Measurements from ENCODE around the gene PDLIM5.
A peak's percentile ranks its signal among the peaks of the same experiment; 100 is the strongest.

PDLIM5 gene

GRCh38 chr4:94603170-94603747 lies 151.5 kb downstream of the PDLIM5 start:
- TF ChIP-seq ARNT (IDR thresholded peaks at IDR 0.05), result no peak
- no peak for TF ChIP-seq NFRKB (IDR thresholded peaks at IDR 0.05)
- TF ChIP-seq FOXK2 (IDR thresholded peaks at IDR 0.05), result no peak
- no peak for TF ChIP-seq ZNF384 (IDR thresholded peaks at IDR 0.05)
- TF ChIP-seq FOXA1 (IDR thresholded peaks at IDR 0.05), result no peak
- no peak for TF ChIP-seq SUZ12 (IDR thresholded peaks at IDR 0.05)
- no peak for TF ChIP-seq L3MBTL2 (conservative IDR thresholded peaks at IDR 0.05)
- TF ChIP-seq SP1 (IDR thresholded peaks at IDR 0.05), result no peak
- TF ChIP-seq BHLHE40 (IDR thresholded peaks at IDR 0.05; ENCODE audit: borderline replicate concordance), result no peak
- TF ChIP-seq, protein P1, sequence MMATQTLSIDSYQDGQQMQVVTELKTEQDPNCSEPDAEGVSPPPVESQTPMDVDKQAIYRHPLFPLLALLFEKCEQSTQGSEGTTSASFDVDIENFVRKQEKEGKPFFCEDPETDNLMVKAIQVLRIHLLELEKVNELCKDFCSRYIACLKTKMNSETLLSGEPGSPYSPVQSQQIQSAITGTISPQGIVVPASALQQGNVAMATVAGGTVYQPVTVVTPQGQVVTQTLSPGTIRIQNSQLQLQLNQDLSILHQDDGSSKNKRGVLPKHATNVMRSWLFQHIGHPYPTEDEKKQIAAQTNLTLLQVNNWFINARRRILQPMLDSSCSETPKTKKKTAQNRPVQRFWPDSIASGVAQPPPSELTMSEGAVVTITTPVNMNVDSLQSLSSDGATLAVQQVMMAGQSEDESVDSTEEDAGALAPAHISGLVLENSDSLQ (IDR thresholded peaks at IDR 0.05), result no peak
- TF ChIP-seq CTBP1 (IDR thresholded peaks at IDR 0.05; ENCODE audit: borderline replicate concordance), result no peak
- no peak for TF ChIP-seq HDGF (IDR thresholded peaks at IDR 0.05; ENCODE audit: borderline replicate concordance)
- POLR2A ChIA-PET, result no interaction called here
- DNase-seq (ENCODE audit: extremely low spot score), result no peak
- CTCF ChIA-PET, result interaction anchor here (0.5 kb wide), 1 partner anchor 196 kb away, joined by 3 read pairs; no protein-coding TSS in a partner anchor

DNA sequence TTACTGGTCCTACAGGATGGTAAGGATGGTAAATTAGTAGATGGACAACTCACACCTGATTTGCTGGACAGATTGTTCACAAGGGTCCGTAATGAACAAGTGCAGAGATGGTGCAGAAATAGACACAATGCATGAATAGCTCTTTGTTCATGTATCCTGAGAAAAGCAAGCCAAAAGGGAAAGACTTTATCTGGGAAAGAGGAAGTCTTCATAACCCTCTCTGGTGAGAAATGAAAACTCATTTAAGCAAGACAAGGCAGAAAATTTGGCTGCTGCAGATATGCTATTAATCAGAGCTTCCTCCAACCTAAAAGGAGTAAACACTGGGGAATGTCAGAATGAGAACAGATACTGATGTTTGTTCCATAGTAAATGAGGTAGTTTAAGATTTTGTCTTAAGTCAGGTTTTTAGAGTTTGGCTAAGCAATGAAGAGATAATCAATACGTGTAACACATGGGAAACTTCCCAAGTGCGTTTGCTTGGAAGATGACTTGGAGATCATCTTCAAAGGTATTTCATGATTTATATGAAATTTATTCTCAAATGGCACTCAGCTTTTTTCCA lies 153.6 kb downstream of the PDLIM5 start:
- CTCF ChIA-PET, result interaction anchor here (0.6 kb wide), 1 partner anchor 521 kb away, joined by 3 read pairs; no protein-coding TSS in a partner anchor
- TF ChIP-seq FOXA1 (IDR thresholded peaks at IDR 0.05) (no peak), ELF4 (IDR thresholded peaks at IDR 0.05) (no peak)
- POLR2A ChIA-PET, result no interaction called here

GRCh38 chr4:94610145-94610544 lies 158.4 kb downstream of the PDLIM5 start:
- POLR2A ChIA-PET, result no interaction called here
- TF ChIP-seq, protein P1 (IDR thresholded peaks at IDR 0.05), result no peak
- no peak for TF ChIP-seq FOXK2 (IDR thresholded peaks at IDR 0.05)
- no peak for TF ChIP-seq TARDBP (IDR thresholded peaks at IDR 0.05)
- no peak for TF ChIP-seq BHLHE40 (IDR thresholded peaks at IDR 0.05; ENCODE audit: borderline replicate concordance)
- no peak for TF ChIP-seq L3MBTL2 (conservative IDR thresholded peaks at IDR 0.05)
- TF ChIP-seq NFRKB (IDR thresholded peaks at IDR 0.05), result no peak
- no peak for TF ChIP-seq ARNT (IDR thresholded peaks at IDR 0.05)
- no peak for TF ChIP-seq FOXM1 (IDR thresholded peaks at IDR 0.05; ENCODE audit: borderline replicate concordance)
- TF ChIP-seq ZNF384 (IDR thresholded peaks at IDR 0.05), result no peak
- TF ChIP-seq ELF4 (IDR thresholded peaks at IDR 0.05), result no peak
- no peak for TF ChIP-seq SP1 (IDR thresholded peaks at IDR 0.05)
- TF ChIP-seq HDGF (IDR thresholded peaks at IDR 0.05; ENCODE audit: borderline replicate concordance), result no peak
- no peak for TF ChIP-seq SUZ12 (IDR thresholded peaks at IDR 0.05)
- no peak for TF ChIP-seq CTBP1 (IDR thresholded peaks at IDR 0.05; ENCODE audit: borderline replicate concordance)

More for the DNA sequence above, 153.6 kb downstream of the PDLIM5 start:
- DNase-seq (ENCODE audit: extremely low spot score), result no peak

GRCh38 chr4:94613248-94613647 lies 161.5 kb downstream of the PDLIM5 start:
- ChIA-PET POLR2A (no interaction called here), CTCF (no interaction called here)
- no peak for DNase-seq (ENCODE audit: extremely low spot score)

More at GRCh38 chr4:94610145-94610544, 158.4 kb downstream of the PDLIM5 start:
- CTCF ChIA-PET, result no interaction called here
- DNase-seq (ENCODE audit: extremely low spot score), result no peak

DNA sequence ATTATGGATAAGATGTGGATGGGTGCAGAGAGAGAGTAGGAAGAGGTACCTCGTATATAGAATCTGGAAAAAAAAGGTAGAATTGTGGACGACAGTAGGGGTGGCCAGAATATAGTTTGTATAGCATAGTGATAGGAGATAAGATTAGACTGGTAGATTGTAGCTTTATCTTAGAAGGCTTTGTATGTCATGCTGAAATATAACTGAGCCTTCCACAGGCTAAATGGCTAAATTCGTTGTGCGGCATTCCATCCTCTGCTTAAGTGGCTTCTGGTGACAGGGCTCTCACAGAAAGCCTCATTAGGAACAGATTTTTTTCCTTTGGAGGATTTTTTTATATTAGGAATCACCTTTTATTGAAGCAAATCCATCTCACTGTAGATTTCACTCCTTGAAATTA lies 163.7 kb downstream of the PDLIM5 start:
- POLR2A ChIA-PET, result no interaction called here
- CTCF ChIA-PET, result no interaction called here
- no peak for DNase-seq (ENCODE audit: extremely low spot score)
- no peak for TF ChIP-seq L3MBTL2 (conservative IDR thresholded peaks at IDR 0.05)

More at GRCh38 chr4:94613248-94613647, 161.5 kb downstream of the PDLIM5 start:
- TF ChIP-seq FOXM1 (IDR thresholded peaks at IDR 0.05; ENCODE audit: borderline replicate concordance) (no peak), SUZ12 (IDR thresholded peaks at IDR 0.05) (no peak), ZNF384 (IDR thresholded peaks at IDR 0.05) (no peak), CTBP1 (IDR thresholded peaks at IDR 0.05; ENCODE audit: borderline replicate concordance) (no peak), FOXK2 (IDR thresholded peaks at IDR 0.05) (no peak), NFRKB (IDR thresholded peaks at IDR 0.05) (no peak), FOXA1 (IDR thresholded peaks at IDR 0.05) (no peak), ELF4 (IDR thresholded peaks at IDR 0.05) (no peak), LEF1 (IDR thresholded peaks at IDR 0.05; ENCODE audit: borderline replicate concordance) (no peak), HDGF (IDR thresholded peaks at IDR 0.05; ENCODE audit: borderline replicate concordance) (no peak)
- TF ChIP-seq, protein P1 (IDR thresholded peaks at IDR 0.05), result no peak

DNA sequence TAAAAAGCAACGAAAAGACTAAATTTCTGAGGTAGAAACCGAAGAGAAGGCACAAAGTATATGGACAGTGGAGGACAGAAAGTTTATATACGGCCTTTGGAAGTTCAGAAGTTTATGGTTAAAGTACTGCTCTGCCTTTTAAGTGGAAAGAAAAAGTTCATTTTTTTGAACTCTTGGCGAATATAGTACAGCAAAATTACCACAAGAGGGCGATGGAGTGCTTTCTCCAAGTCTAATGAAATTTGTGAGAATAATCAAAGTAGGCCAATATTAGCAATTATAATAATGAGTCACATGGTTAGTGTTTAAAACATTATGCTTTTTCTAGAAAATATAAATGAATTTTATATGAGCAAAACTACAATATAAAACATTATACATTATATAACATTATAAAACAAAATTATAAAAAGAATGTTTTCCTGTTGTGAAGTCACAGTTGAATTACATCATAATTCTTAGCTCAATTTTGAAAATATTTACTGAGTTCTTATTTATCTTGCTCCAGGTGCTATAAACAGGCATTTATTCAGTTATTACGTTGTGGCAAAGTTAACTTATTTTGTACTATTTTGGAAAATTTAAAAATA lies 169.8 kb downstream of the PDLIM5 start:
- ChIA-PET CTCF (interaction anchor here (0.6 to 1.5 kb wide), 4 partner anchors 10 to 489 kb away, joined by 3 to 4 read pairs (median 3); no protein-coding TSS in a partner anchor), POLR2A (no interaction called here)

More for the DNA sequence above, 169.8 kb downstream of the PDLIM5 start:
- no peak for TF ChIP-seq CTBP1 (IDR thresholded peaks at IDR 0.05; ENCODE audit: borderline replicate concordance)
- no peak for TF ChIP-seq SP1 (IDR thresholded peaks at IDR 0.05)
- no peak for TF ChIP-seq FOXM1 (IDR thresholded peaks at IDR 0.05; ENCODE audit: borderline replicate concordance)
- TF ChIP-seq HDGF (IDR thresholded peaks at IDR 0.05; ENCODE audit: borderline replicate concordance), result no peak
- TF ChIP-seq ELF4 (IDR thresholded peaks at IDR 0.05), result no peak
- no peak for TF ChIP-seq TARDBP (IDR thresholded peaks at IDR 0.05)
- TF ChIP-seq FOXA1 (IDR thresholded peaks at IDR 0.05), result no peak
- peak; percentile 24 for DNase-seq (ENCODE audit: extremely low spot score)
